ENCODE results near the gene TRAM2.

GRCh38 chr6:52513464-52513863, 63.4 kb downstream of the TRAM2 start:
- TF ChIP-seq EZH2 (IDR thresholded peaks at IDR 0.05; ENCODE audit: borderline replicate concordance, low read depth, low read length): no peak
- TF ChIP-seq CUX1 (CRISPR knock-in tag; IDR thresholded peaks at IDR 0.05): no peak
- TF ChIP-seq, protein P1, sequence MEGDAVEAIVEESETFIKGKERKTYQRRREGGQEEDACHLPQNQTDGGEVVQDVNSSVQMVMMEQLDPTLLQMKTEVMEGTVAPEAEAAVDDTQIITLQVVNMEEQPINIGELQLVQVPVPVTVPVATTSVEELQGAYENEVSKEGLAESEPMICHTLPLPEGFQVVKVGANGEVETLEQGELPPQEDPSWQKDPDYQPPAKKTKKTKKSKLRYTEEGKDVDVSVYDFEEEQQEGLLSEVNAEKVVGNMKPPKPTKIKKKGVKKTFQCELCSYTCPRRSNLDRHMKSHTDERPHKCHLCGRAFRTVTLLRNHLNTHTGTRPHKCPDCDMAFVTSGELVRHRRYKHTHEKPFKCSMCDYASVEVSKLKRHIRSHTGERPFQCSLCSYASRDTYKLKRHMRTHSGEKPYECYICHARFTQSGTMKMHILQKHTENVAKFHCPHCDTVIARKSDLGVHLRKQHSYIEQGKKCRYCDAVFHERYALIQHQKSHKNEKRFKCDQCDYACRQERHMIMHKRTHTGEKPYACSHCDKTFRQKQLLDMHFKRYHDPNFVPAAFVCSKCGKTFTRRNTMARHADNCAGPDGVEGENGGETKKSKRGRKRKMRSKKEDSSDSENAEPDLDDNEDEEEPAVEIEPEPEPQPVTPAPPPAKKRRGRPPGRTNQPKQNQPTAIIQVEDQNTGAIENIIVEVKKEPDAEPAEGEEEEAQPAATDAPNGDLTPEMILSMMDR (IDR thresholded peaks at IDR 0.05 in 2 of 3, conservative IDR thresholded peaks at IDR 0.05 in 1 of 3; ENCODE audit: insufficient read depth in 2 of 3, low read depth in 1 of 3, low read length in 3 of 3): no peak
- TF ChIP-seq ZNF24 (IDR thresholded peaks at IDR 0.05): no peak
